ENCODE results near the gene GRXCR1. TPM values are rescaled to one million over a fixed set of nuclear protein-coding genes. Genes with fewer than 3 reads are reported as not detected.

Gene GRXCR1
- total and polyA plus RNA-seq, 2 of the 13 experiments (the other 11 are each of a cell fraction or from before 2014, with no cell fraction given) = not detected

- FAIRE-seq = no peak
- Histone ChIP-seq H3K9ac (ENCODE audit: insufficient read depth, low read depth, low read length) (no peak overlapping the region), H3K4me3 (replicated peaks in 1 of 3; ENCODE audit: insufficient read depth in 1 of 3, low read depth in 2 of 3, low read length in 3 of 3) (no peak overlapping the region), H2AFZ (ENCODE audit: low read length) (no peak overlapping the region), H3K9me3 (ENCODE audit: low read length) (peaks cover 37% of the 10 kb centered on the region), H3K79me2 (ENCODE audit: insufficient read depth, low read length) (no peaks in the 10 kb centered on the region), H4K20me1 (ENCODE audit: insufficient read depth, low read length) (no peaks in the 10 kb centered on the region), H3K4me2 (ENCODE audit: low read depth, low read length) (no peak overlapping the region), H3K36me3 (replicated peaks in 1 of 2; ENCODE audit: control insufficient read depth in 1 of 2, insufficient read depth in 2 of 2, low read length in 2 of 2) (no peaks in the 10 kb centered on the region), H3K4me1 (ENCODE audit: insufficient read depth, low read length) (no peaks in the 10 kb centered on the region), H3K27me3 (ENCODE audit: control insufficient read depth in 1 of 2, insufficient read depth in 2 of 2, low read length in 2 of 2) (no peaks in the 10 kb centered on the region), H3K27ac (ENCODE audit: extremely low read length, insufficient read depth, low read length) (no peak overlapping the region)
- intact Hi-C loops (cut with micrococcal nuclease; ENCODE audit: unreplicated experiment) (no loop called here), in situ Hi-C loops (cut with HindIII; ENCODE audit: extremely low pct_ligation_motif_present, low pct_unique_long_range_greater_than_20kb) (no loop called here)
- CTCF ChIA-PET (ENCODE audit: low intra/inter-chr PET ratio, low total read pairs) = no interaction called here
- under 1% methylated on average over 3 of the region's 3 CpGs for WGBS (ENCODE audit: low lambda C conversion rate)
- TF ChIP-seq HNF4A (CRISPR knock-in tag; IDR thresholded peaks at IDR 0.05) (no peak), ZNF800 (CRISPR knock-in tag; IDR thresholded peaks at IDR 0.05) (no peak), RXRA (CRISPR knock-in tag; IDR thresholded peaks at IDR 0.05) (no peak), ZNF580 (CRISPR knock-in tag; IDR thresholded peaks at IDR 0.05; ENCODE audit: borderline replicate concordance, low read depth) (no peak), ZNF646 (CRISPR knock-in tag; IDR thresholded peaks at IDR 0.05) (no peak), ZNF761 (CRISPR knock-in tag; conservative IDR thresholded peaks at IDR 0.05) (no peak), POLR2AphosphoS5 (IDR thresholded peaks at IDR 0.05; ENCODE audit: low read depth, low read length) (no peak), SSRP1 (CRISPR knock-in tag; IDR thresholded peaks at IDR 0.05) (no peak), ZNF530 (CRISPR knock-in tag; IDR thresholded peaks at IDR 0.05; ENCODE audit: low read depth) (no peak), ZNF614 (CRISPR knock-in tag; IDR thresholded peaks at IDR 0.05; ENCODE audit: borderline replicate concordance) (no peak), CREM (IDR thresholded peaks at IDR 0.05) (no peak), CREM (CRISPR knock-in tag; IDR thresholded peaks at IDR 0.05) (no peak), KAT7 (CRISPR knock-in tag; IDR thresholded peaks at IDR 0.05; ENCODE audit: borderline replicate concordance) (no peak), TFDP2 (CRISPR knock-in tag; IDR thresholded peaks at IDR 0.05) (no peak), ZNF282 (IDR thresholded peaks at IDR 0.05; ENCODE audit: partially characterized antibody) (no peak), GPBP1L1 (CRISPR knock-in tag; IDR thresholded peaks at IDR 0.05) (no peak)
- no peak for DNase-seq (ENCODE audit: low spot score)
- ATAC-seq = no peak
- POLR2A ChIA-PET = no interaction called here
- BruUV-seq (replicated peaks) = no TSS peak
These were observed 33.4 kb downstream of the GRXCR1 start for GRCh38 chr4:42925921-42926320.

Measured in HepG2 (cell line).